ENCODE data around the gene DNM2. TPM values are rescaled to one million over a fixed set of nuclear protein-coding genes. Genes with fewer than 3 reads are reported as not detected.
"Not testable (repeated sequence)": the region's sequence is repeated elsewhere in the genome, so short reads cannot be mapped to it uniquely, and the experiment has no call there.

The DNM2 gene
- polyA plus RNA-seq, 4 donors: 145 to 248 (median 166) TPM

DNA sequence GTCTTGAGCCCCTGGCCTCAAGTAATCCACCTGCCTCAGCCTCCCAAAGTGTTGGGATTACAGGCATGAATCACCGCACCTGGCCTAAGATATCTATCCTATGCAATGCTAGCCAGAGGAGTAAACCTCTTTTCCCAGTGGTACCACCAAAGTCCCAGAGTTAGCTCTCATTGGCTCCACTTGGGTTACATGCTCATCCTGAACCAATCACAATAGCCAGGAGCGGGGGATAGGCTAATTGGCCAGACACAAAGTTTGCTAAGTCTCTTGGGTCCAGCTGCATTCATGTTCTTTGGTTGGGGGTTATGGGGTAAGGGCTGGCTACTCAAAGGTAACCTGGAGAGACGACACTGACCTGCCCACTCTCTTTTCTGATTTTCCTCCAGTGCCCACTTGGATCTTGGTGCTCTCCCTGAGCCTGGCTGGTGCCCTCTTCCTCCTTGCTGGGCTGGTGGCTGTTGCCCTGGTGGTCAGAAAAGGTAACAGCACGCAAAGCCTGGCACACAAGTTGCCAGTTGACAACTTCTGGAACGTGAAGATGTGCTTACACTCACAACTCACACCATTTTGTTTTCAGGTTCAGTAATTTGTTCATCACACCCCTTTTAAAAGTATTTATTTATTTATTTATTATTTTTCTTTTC, 138.1 kb downstream of the DNM2 start:
- Histone ChIP-seq H3K27ac (ENCODE audit: low read depth in 1 of 3, low read length in 2 of 3) (no peak overlapping the region), H3K27me3 (ENCODE audit: control insufficient read depth in 3 of 3, insufficient read depth in 3 of 3, low read length in 3 of 3) (no peaks in the 10 kb centered on the region), H3K36me3 (ENCODE audit: control insufficient read depth in 3 of 3, insufficient read depth in 2 of 3, low read depth in 1 of 3, low read length in 3 of 3) (no peaks in the 10 kb centered on the region), H3K9me3 (ENCODE audit: control insufficient read depth in 2 of 2, insufficient read depth in 1 of 2, low read depth in 1 of 2, low read length in 1 of 2) (no peaks in the 10 kb centered on the region), H3K4me1 (ENCODE audit: control insufficient read depth in 3 of 3, insufficient read depth in 2 of 3, low read depth in 1 of 3, low read length in 2 of 3) (no peaks in the 10 kb centered on the region), H3K4me3 (ENCODE audit: low read depth in 1 of 3, low read length in 3 of 3) (no peak overlapping the region)
- WGBS, 3 donors: 52 to 74% (median 58%) methylated on average over 5 of the region's 5 CpGs
- peak in 1 of 2 donors; percentile 45 for DNase-seq
- no peak for FAIRE-seq

DNA sequence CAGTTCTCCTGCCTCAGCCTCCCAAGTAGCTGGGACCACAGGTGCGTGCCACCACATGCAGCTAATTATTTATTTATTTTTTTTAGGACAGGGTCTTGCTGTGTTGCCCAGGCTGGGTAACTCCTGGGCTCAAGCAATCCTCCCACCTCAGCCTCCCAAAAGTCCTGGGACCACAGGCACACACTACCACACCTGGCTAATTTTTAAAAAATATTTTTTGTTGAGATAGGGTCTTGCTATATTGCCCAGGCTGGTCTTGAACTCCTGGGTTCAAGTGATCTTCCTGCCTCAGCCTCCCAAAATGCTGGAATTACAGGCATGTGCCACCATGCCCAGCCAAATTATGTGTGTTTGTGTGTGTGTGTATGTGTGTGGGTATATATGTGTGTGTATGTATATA, 139.0 kb downstream of the DNM2 start:
- H3K27me3 ChIP-seq (ENCODE audit: control insufficient read depth in 3 of 3, insufficient read depth in 3 of 3, low read length in 3 of 3); H3K27ac ChIP-seq (ENCODE audit: low read depth in 1 of 3, low read length in 2 of 3); H3K4me3 ChIP-seq (ENCODE audit: low read depth in 1 of 3, low read length in 3 of 3); H3K4me1 ChIP-seq (ENCODE audit: control insufficient read depth in 3 of 3, insufficient read depth in 2 of 3, low read depth in 1 of 3, low read length in 2 of 3); H3K36me3 ChIP-seq (ENCODE audit: control insufficient read depth in 3 of 3, insufficient read depth in 2 of 3, low read depth in 1 of 3, low read length in 3 of 3); H3K9me3 ChIP-seq (ENCODE audit: control insufficient read depth in 2 of 2, insufficient read depth in 1 of 2, low read depth in 1 of 2, low read length in 1 of 2); DNase-seq; FAIRE-seq: not testable (repeated sequence)
- 93 to 100% (median 100%) methylated on average over 1 of the region's 1 CpG for WGBS, 3 donors

DNA sequence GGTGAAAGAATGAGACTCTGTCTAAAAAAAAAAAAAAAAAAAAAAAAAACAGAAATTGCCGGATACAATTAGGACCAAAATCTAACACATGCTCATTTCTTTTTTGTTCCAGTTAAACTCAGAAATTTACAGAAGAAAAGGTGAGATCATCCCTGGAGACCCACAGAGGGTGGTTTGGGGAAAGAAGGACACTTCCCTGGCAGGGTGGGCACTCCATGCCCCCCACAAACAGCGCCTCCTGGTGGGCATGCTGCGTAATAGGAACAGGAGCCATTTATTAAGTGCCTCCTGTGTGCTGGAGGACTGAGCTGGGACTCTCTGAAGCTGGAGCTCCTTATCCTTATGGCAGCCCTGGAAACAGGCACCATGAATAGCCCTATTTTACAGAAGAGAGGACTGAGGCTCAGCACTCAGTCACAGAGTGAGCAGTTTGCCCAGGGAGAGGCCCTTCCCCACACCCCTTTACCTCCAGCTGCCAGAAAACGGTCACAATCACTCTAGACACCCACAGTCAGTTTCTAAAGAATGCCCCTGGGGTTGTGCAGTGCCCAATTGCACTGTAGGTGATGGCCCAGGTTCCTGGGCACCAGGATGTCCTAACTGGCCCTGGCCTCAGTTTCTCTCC, 140.4 kb downstream of the DNM2 start:
- H3K36me3 ChIP-seq (ENCODE audit: control insufficient read depth in 3 of 3, insufficient read depth in 2 of 3, low read depth in 1 of 3, low read length in 3 of 3): no peaks in the 10 kb centered on the region
- FAIRE-seq (no peak), DNase-seq (no peak)
- H3K27ac ChIP-seq (ENCODE audit: low read depth in 1 of 3, low read length in 2 of 3): no peak overlapping the region
- 37 to 44% (median 43%) methylated on average over 4 of the region's 4 CpGs for whole genome bisulfite sequencing, 3 donors
- no peak overlapping the region for H3K4me3 ChIP-seq (ENCODE audit: low read depth in 1 of 3, low read length in 3 of 3)
- H3K9me3 ChIP-seq (ENCODE audit: control insufficient read depth in 2 of 2, insufficient read depth in 1 of 2, low read depth in 1 of 2, low read length in 1 of 2): no peaks in the 10 kb centered on the region
- H3K4me1 ChIP-seq (ENCODE audit: control insufficient read depth in 3 of 3, insufficient read depth in 2 of 3, low read depth in 1 of 3, low read length in 2 of 3): peaks cover 0 to 6% (median 0%) of the 10 kb centered on the region in 3 donors
- H3K27me3 ChIP-seq (ENCODE audit: control insufficient read depth in 3 of 3, insufficient read depth in 3 of 3, low read length in 3 of 3): no peaks in the 10 kb centered on the region

DNA sequence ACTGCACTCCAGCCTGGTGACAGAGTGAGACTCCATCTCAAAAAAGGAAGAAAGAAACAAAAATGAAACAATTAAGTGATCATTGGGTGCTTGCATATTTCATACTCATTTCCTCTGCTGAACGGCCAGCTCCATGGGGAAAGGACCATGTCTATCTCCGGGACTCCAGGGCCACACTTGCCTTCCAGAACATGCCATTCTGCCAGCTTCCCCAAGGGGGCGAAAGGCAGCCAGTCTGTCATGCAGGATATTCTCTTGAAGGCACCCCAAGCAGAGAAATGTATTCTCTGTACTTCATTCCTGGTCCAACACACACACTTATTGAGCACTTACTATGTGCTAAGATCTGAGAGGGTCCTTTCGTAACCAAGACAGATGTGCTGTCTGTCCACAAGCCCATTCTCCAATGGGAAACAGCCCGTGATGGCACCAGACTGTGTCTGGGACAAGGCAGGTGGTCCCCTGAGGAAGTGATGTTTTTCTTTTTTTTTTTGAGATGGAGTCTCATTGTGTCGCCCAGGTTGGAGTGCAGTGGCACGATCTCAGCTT, 143.3 kb downstream of the DNM2 start:
- 66 to 69% (median 66%) methylated on average over 6 to 7 of the region's 7 CpGs for WGBS, 3 donors
- Histone ChIP-seq H3K36me3 (ENCODE audit: control insufficient read depth in 3 of 3, insufficient read depth in 2 of 3, low read depth in 1 of 3, low read length in 3 of 3) (no peaks in the 10 kb centered on the region), H3K27ac (ENCODE audit: low read depth in 1 of 3, low read length in 2 of 3) (no peak overlapping the region), H3K4me1 (ENCODE audit: control insufficient read depth in 3 of 3, insufficient read depth in 2 of 3, low read depth in 1 of 3, low read length in 2 of 3) (peaks cover 0 to 10% (median 0%) of the 10 kb centered on the region in 3 donors), H3K4me3 (ENCODE audit: low read depth in 1 of 3, low read length in 3 of 3) (no peak overlapping the region), H3K9me3 (ENCODE audit: control insufficient read depth in 2 of 2, insufficient read depth in 1 of 2, low read depth in 1 of 2, low read length in 1 of 2) (no peaks in the 10 kb centered on the region), H3K27me3 (ENCODE audit: control insufficient read depth in 3 of 3, insufficient read depth in 3 of 3, low read length in 3 of 3) (no peaks in the 10 kb centered on the region)
- FAIRE-seq (no peak), DNase-seq (peak; percentile 45 to 52)

DNA sequence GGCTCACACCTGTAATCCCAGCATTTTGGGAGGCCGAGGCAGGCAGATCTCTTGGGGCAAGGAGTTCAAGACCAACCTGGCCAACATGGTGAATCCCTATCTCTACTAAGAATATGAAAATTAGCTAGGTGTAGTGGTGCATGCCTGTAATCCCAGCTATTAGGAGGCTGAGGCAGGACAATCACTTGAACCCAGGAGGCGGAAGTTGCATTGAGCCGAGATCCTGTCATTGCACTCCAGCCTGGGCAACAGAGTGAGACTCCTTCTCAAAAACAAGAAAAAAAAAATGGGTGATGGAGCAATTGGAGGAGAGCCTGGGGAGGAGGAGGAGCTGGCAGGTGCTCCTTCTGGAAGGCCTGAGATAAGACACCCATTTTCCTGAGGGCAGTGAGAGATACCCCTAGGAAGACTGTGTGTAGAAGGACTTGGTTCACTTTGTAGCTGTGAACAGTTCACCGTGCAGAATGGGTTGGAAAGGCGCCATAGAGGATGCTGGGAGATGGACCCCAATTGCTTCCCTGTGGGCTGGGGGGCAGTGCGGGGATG, 144.8 kb downstream of the DNM2 start:
- WGBS, 3 donors: 63 to 79% (median 67%) methylated on average over 6 of the region's 6 CpGs
- H3K27ac ChIP-seq (ENCODE audit: low read depth in 1 of 3, low read length in 2 of 3): peak overlapping the region in 2 of 3 donors; percentile 53 to 56
- FAIRE-seq (no peak), DNase-seq (no peak)
- H3K36me3 ChIP-seq (ENCODE audit: control insufficient read depth in 3 of 3, insufficient read depth in 2 of 3, low read depth in 1 of 3, low read length in 3 of 3): no peaks in the 10 kb centered on the region
- H3K27me3 ChIP-seq (ENCODE audit: control insufficient read depth in 3 of 3, insufficient read depth in 3 of 3, low read length in 3 of 3): no peaks in the 10 kb centered on the region
- peaks cover 0 to 10% (median 0%) of the 10 kb centered on the region in 3 donors for H3K4me1 ChIP-seq (ENCODE audit: control insufficient read depth in 3 of 3, insufficient read depth in 2 of 3, low read depth in 1 of 3, low read length in 2 of 3)
- no peaks in the 10 kb centered on the region for H3K9me3 ChIP-seq (ENCODE audit: control insufficient read depth in 2 of 2, insufficient read depth in 1 of 2, low read depth in 1 of 2, low read length in 1 of 2)
- H3K4me3 ChIP-seq (ENCODE audit: low read depth in 1 of 3, low read length in 3 of 3): peak overlapping the region in 1 of 3 donors; percentile 16

DNA sequence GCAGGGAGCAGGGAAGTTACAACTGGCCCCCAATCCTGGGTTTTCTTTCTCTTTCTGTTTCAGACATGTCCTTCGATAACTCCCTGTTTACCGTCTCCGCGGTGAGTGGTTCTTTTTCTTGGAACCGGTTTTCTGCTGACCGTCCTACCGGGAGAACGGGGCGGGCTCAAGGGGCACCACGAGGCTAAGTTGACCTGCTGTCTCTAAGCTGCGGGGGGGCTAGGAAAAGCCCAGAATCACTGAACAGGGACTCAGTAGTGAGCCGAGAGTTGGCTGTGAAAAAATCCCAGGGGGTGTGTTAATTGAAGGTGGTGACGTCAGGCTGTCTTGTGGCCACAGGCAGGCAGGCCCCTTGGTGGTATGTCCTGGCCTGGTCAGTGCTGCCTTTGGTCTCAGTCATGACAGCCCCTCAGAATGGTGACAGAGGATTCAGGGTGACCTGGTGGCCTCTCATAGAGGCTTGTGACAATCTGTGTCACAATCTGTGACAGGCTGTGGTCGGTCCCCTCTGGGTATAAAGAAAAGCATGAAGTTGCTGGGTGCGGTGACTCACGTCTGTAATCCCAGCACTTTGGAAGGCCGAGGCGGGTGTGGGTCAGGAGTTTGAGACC, 145.3 kb downstream of the DNM2 start:
- no peaks in the 10 kb centered on the region for H3K36me3 ChIP-seq (ENCODE audit: control insufficient read depth in 3 of 3, insufficient read depth in 2 of 3, low read depth in 1 of 3, low read length in 3 of 3)
- H3K4me3 ChIP-seq (ENCODE audit: low read depth in 1 of 3, low read length in 3 of 3): peak overlapping the region in 1 of 3 donors; percentile 16
- H3K4me1 ChIP-seq (ENCODE audit: control insufficient read depth in 3 of 3, insufficient read depth in 2 of 3, low read depth in 1 of 3, low read length in 2 of 3): peaks cover 0 to 10% (median 0%) of the 10 kb centered on the region in 3 donors
- no peaks in the 10 kb centered on the region for H3K27me3 ChIP-seq (ENCODE audit: control insufficient read depth in 3 of 3, insufficient read depth in 3 of 3, low read length in 3 of 3)
- H3K27ac ChIP-seq (ENCODE audit: low read depth in 1 of 3, low read length in 2 of 3): peak overlapping the region in 2 of 3 donors; percentile 53 to 56
- FAIRE-seq (no peak), DNase-seq (peak; percentile 33 to 81)
- H3K9me3 ChIP-seq (ENCODE audit: control insufficient read depth in 2 of 2, insufficient read depth in 1 of 2, low read depth in 1 of 2, low read length in 1 of 2): no peaks in the 10 kb centered on the region
- 29 to 54% (median 47%) methylated on average over 18 of the region's 18 CpGs for WGBS, 3 donors

DNA sequence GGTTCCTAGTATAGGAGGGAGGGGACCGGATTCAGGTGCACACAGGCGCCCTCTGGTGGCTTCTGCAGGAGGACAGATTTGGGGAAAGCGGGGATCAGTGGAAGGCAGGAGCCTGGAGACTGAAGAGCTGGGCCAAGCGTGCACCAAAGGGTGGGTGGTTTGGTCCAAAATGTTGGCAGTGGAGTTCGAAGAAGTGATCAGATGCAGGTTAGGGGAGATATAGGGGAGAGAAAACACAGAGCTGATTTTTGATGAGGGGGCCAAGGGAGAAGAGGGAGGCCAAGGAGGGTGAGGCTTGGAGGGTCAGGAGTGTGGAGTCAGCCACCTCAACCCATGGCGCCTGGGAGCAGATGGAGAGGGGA, 146.6 kb downstream of the DNM2 start:
- 8 to 15% (median 9%) methylated on average over 6 of the region's 6 CpGs for WGBS, 3 donors
- Histone ChIP-seq H3K4me1 (ENCODE audit: control insufficient read depth in 3 of 3, insufficient read depth in 2 of 3, low read depth in 1 of 3, low read length in 2 of 3) (peaks cover 0 to 10% (median 0%) of the 10 kb centered on the region in 3 donors), H3K27me3 (ENCODE audit: control insufficient read depth in 3 of 3, insufficient read depth in 3 of 3, low read length in 3 of 3) (no peaks in the 10 kb centered on the region), H3K36me3 (ENCODE audit: control insufficient read depth in 3 of 3, insufficient read depth in 2 of 3, low read depth in 1 of 3, low read length in 3 of 3) (no peaks in the 10 kb centered on the region), H3K9me3 (ENCODE audit: control insufficient read depth in 2 of 2, insufficient read depth in 1 of 2, low read depth in 1 of 2, low read length in 1 of 2) (no peaks in the 10 kb centered on the region), H3K27ac (ENCODE audit: low read depth in 1 of 3, low read length in 2 of 3) (peak overlapping the region in 1 of 3 donors; percentile 41), H3K4me3 (ENCODE audit: low read depth in 1 of 3, low read length in 3 of 3) (no peak overlapping the region)
- no peak for FAIRE-seq
- peak; percentile 82 to 88 for DNase-seq

DNA sequence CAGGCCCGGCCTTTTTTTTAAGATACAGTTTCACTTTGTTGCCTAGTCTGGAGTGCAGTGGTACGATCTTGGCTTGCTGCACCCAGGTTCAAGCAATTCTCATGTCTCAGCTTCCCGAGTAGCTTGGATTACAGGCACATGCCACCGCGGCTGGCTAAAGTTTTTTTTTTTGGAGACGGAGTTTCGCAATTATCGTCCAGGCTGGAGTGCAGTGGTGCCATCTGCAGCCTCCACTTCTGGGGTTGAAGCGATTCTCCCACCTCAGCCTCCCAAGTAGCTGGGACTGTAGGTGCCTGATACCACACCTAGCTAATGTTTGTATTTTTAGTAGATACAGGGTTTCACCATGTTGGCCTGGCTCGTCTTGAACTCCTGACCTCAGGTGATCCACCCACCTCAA, 148.6 kb downstream of the DNM2 start:
- Histone ChIP-seq H3K4me3 (ENCODE audit: low read depth in 1 of 3, low read length in 3 of 3) (no peak overlapping the region), H3K27ac (ENCODE audit: low read depth in 1 of 3, low read length in 2 of 3) (no peak overlapping the region), H3K36me3 (ENCODE audit: control insufficient read depth in 3 of 3, insufficient read depth in 2 of 3, low read depth in 1 of 3, low read length in 3 of 3) (no peaks in the 10 kb centered on the region), H3K9me3 (ENCODE audit: control insufficient read depth in 2 of 2, insufficient read depth in 1 of 2, low read depth in 1 of 2, low read length in 1 of 2) (no peaks in the 10 kb centered on the region), H3K27me3 (ENCODE audit: control insufficient read depth in 3 of 3, insufficient read depth in 3 of 3, low read length in 3 of 3) (no peaks in the 10 kb centered on the region), H3K4me1 (ENCODE audit: control insufficient read depth in 3 of 3, insufficient read depth in 2 of 3, low read depth in 1 of 3, low read length in 2 of 3) (peaks cover 0 to 10% (median 0%) of the 10 kb centered on the region in 3 donors)
- no peak for FAIRE-seq
- no peak for DNase-seq
- WGBS, 3 donors: 93 to 95% (median 95%) methylated on average over 10 of the region's 10 CpGs

All from small intestine (tissue), 7 donors.